GM12875 (cell line): Measurements from ENCODE around the gene PLK3.

Experiments used
- H3K4me3 ChIP-seq: one replicate; pipeline ENCODE4 v1.5.1; 2011; ENCODE audit warnings: low read depth, low read length, control low read depth
- CTCF ChIP-seq: IDR thresholded peaks from 2 replicates; pipeline ENCODE4 v1.5.1; 2011; ENCODE audit warnings: low read depth, mild to moderate bottlenecking, control low read depth, inconsistent platforms, low read length, moderate library complexity, borderline replicate concordance; ENCODE audit not compliant: insufficient read depth

PLK3 gene

DNA sequence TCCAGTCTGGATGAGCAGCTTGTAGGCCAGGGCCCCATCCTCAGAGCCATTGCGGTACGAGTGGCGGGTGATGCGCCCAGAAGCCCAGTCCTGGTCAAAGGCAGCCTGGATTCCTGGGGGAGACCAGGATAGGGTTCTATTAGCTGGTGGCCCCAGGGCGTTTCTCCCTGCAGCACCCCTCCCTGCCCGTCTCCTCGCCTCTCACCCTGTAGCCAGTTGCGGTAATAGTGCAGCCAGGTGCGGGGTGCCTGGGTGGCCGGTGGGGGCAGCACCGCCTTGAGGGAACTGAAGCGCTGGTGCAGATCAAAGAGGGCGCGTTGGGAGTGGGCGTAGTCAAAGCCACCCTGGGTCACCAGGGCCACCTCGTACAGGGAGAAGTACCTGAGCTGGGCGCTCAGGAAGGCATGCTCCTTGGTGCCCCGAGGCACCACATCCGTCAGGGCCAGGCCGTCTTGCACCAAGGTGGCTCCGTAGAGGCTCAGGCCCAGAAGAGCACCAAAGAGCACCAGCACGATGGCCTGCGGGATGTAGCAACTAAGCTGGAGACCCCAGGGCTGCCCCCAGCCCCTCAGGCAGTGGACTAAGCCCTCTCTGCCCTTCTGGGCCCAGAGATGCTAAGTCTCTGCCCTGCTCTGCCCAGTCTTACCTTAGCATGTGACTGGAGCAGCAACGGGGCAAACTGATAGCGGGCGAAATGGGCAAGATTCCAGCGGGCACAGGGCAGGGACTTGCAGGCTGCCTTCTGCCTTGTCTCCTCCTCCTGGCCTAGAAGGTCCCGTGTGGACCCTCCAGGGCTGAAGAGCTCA, 27.2 kb downstream of the PLK3 start:
- no peak overlapping the region for H3K4me3 ChIP-seq
- TF ChIP-seq CTCF = no peak

- TF ChIP-seq CTCF = no peak
- H3K4me3 ChIP-seq = no peak overlapping the region
These were observed 27.9 kb downstream of the PLK3 start for GRCh38 chr1:44828003-44828651.

GRCh38 chr1:44828841-44829440, 28.8 kb downstream of the PLK3 start:
- no peak for TF ChIP-seq CTCF
- H3K4me3 ChIP-seq = no peak overlapping the region

- H3K4me3 ChIP-seq = no peak overlapping the region
- TF ChIP-seq CTCF = no peak
These were observed 29.6 kb downstream of the PLK3 start for GRCh38 chr1:44829506-44830384.

DNA sequence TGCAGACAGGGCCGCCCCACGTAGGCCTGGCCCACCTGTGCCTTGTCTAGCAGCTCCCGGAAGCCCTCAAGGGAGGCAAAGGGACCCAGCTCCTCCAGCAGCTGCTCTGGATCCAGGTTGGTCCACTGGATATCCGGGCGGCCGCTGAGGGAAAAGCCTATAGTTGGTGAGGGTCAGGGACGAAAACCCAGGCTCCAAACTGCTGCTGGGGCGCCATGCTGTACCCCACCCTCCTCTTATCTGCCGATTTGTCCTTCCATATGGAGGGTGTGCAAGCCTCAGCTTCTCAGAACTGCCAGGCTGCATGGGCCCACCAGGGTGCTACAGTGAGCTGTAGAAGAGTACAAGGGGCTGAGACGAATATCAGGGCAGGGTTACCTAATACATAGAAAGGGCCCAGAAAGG, 30.7 kb downstream of the PLK3 start:
- H3K4me3 ChIP-seq = no peak overlapping the region
- TF ChIP-seq CTCF = no peak

DNA sequence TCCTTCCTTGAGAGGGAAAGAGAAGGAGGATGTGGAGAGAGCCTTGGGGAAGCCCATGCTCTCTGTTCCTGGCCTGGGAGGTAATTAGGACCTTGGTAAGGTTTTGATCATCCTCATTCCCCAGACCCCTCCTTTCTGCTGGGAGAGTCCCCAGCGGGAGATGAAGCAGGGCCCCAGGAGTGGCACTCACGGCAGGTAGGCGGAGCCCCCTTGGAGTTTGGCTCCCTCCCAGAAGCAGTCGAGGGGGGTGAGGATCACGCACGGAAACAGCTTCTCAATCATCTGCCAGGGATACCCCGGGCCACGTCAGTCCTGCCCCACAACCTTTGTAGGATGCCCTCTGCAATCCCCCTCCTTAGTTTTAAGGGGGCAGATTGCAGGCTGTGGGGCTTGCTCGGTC, 31.3 kb downstream of the PLK3 start:
- no peak for TF ChIP-seq CTCF
- H3K4me3 ChIP-seq = no peak overlapping the region
